Caco-2 (cell line): ENCODE measurements around the gene PDK2. TPM values are rescaled to one million over a fixed set of nuclear protein-coding genes. Genes with fewer than 3 reads are reported as not detected.

Experiments used
- BruUV-seq: library from RNA; stranded (reverse); fragments of 400-500 nt; replicated peaks from 2 replicates; lab custom pipeline; 2021; lab: Mats Ljungman, UMichigan
- CTCF ChIA-PET: fragments of 300-600 bp; sonication (Branson Sonifier 250); formaldehyde crosslinking; loops from one replicate; lab custom pipeline; 2022; ENCODE audit warnings: antibody characterized with exemption; lab: Charles Lee
- POLR2A ChIA-PET: fragments of 300-600 bp; sonication (Branson Sonifier 250); formaldehyde crosslinking; loops from one replicate; lab custom pipeline; 2022; ENCODE audit warnings: antibody characterized with exemption; lab: Charles Lee
- DNase-seq, 2 experiments: peaks; one replicate each; pipeline versions ENCODE4 v3.0.0 to v3.0.0-alpha.2; 2020 to 2022
- H3K27me3 ChIP-seq: replicated peaks from 2 replicates; pipeline ENCODE4 v1.6.0; 2011; ENCODE audit warnings: low read length; ENCODE audit not compliant: control insufficient read depth, insufficient read depth
- H3K36me3 ChIP-seq: 2 replicates; pipeline ENCODE4 v1.5.1; 2011; ENCODE audit warnings: low read length; ENCODE audit not compliant: control insufficient read depth, insufficient read depth
- H3K4me1 ChIP-seq: fragments of 250-450 bp; sonication (Bioruptor Pico); 2 replicates; pipeline ENCODE4 v1.5.1; 2020; ENCODE audit warnings: mild to moderate bottlenecking
- H3K4me3 ChIP-seq: 2 replicates; pipeline ENCODE4 v1.5.1; 2011; ENCODE audit warnings: low read depth, mild to moderate bottlenecking, control low read depth, low read length
- H3K9me3 ChIP-seq: fragments of 250-450 bp; sonication (Bioruptor Pico); 2 replicates; pipeline ENCODE4 v1.5.1; 2020; ENCODE audit warnings: mild to moderate bottlenecking, moderate library complexity
- H3K27ac Mint-ChIP-seq: one replicate; pipeline ENCODE4 v1.8.0; 2022; ENCODE audit warnings: mixed read lengths; ENCODE audit not compliant: unreplicated experiment
- H3K27me3 Mint-ChIP-seq: one replicate; pipeline ENCODE4 v1.8.0; 2022; ENCODE audit warnings: mixed read lengths; ENCODE audit not compliant: insufficient read depth, unreplicated experiment
- H3K36me3 Mint-ChIP-seq: one replicate; pipeline ENCODE4 v1.8.0; 2022; ENCODE audit warnings: mild to moderate bottlenecking, mixed read lengths; ENCODE audit not compliant: insufficient read depth, unreplicated experiment
- H3K4me1 Mint-ChIP-seq: one replicate; pipeline ENCODE4 v1.8.0; 2022; ENCODE audit warnings: low read depth, mixed read lengths; ENCODE audit not compliant: unreplicated experiment
- H3K4me3 Mint-ChIP-seq: one replicate; pipeline ENCODE4 v1.8.0; 2022; ENCODE audit warnings: mild to moderate bottlenecking, moderate library complexity, mixed read lengths; ENCODE audit not compliant: unreplicated experiment
- H3K9me3 Mint-ChIP-seq: one replicate; pipeline ENCODE4 v1.8.0; 2022; ENCODE audit warnings: mixed read lengths; ENCODE audit not compliant: unreplicated experiment
- intact Hi-C: fragments of 100-400 bp; cut with micrococcal nuclease; formaldehyde crosslinking; loops from one replicate; pipeline ENCODE4 v1.10.0; 2022; ENCODE audit not compliant: unreplicated experiment
- total RNA-seq: library from RNA; stranded (reverse); gene quantifications from 2 replicates; pipeline ENCODE4 v1.2.3, GENCODE V29; 2022
- TF ChIP-seq, protein P1 (sequence below), 2 experiments: fragments of 200-600 bp in 1 of 2; IDR thresholded peaks; 1 replicate in 1 of 2; 2 replicates in 1 of 2; pipeline versions ENCODE4 v1.5.1 to v1.8.0; 2011 to 2022; ENCODE audit warnings: antibody characterized with exemption in 1 of 2, control low read depth in 1 of 2, inconsistent platforms in 1 of 2, low read depth in 1 of 2, low read length in 1 of 2, mild to moderate bottlenecking in 1 of 2, moderate library complexity in 1 of 2; ENCODE audit not compliant: insufficient read depth in 1 of 2, severe bottlenecking in 1 of 2, unreplicated experiment in 1 of 2

Gene PDK2
- total RNA-seq, 1 experiment from 2014 or later, result 10.5 TPM

GRCh38 chr17:50141026-50141744 is 46.0 kb downstream of the PDK2 start:
- H3K4me1 ChIP-seq, result 0 out of 2 replicates have a peak, but pooled peaks cover under 1% of the 10 kb centered on the region
- intact Hi-C loops, result loop anchor here (2.0 kb wide), 2 partner anchors 188 to 260 kb away; no protein-coding TSS in a partner anchor
- TF ChIP-seq, protein P1, sequence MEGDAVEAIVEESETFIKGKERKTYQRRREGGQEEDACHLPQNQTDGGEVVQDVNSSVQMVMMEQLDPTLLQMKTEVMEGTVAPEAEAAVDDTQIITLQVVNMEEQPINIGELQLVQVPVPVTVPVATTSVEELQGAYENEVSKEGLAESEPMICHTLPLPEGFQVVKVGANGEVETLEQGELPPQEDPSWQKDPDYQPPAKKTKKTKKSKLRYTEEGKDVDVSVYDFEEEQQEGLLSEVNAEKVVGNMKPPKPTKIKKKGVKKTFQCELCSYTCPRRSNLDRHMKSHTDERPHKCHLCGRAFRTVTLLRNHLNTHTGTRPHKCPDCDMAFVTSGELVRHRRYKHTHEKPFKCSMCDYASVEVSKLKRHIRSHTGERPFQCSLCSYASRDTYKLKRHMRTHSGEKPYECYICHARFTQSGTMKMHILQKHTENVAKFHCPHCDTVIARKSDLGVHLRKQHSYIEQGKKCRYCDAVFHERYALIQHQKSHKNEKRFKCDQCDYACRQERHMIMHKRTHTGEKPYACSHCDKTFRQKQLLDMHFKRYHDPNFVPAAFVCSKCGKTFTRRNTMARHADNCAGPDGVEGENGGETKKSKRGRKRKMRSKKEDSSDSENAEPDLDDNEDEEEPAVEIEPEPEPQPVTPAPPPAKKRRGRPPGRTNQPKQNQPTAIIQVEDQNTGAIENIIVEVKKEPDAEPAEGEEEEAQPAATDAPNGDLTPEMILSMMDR (IDR thresholded peaks at IDR 0.05; ENCODE audit: insufficient read depth in 1 of 2, low read depth in 1 of 2, low read length in 1 of 2, severe bottlenecking in 1 of 2, unreplicated experiment in 1 of 2), result no peak
- no TSS peak for BruUV-seq
- peaks cover 4% of the 10 kb centered on the region for H3K4me1 Mint-ChIP-seq
- H3K27me3 Mint-ChIP-seq, result no peaks in the 10 kb centered on the region
- POLR2A ChIA-PET, result no interaction called here
- no peak overlapping the region for H3K4me3 Mint-ChIP-seq
- no peaks in the 10 kb centered on the region for H3K9me3 ChIP-seq
- H3K27ac Mint-ChIP-seq, result no peak overlapping the region
- H3K36me3 ChIP-seq, result peaks cover 42% of the 10 kb centered on the region
- CTCF ChIA-PET, result interaction anchor here (0.6 to 3.9 kb wide), 8 partner anchors 10 to 579 kb away, joined by 3 to 11 read pairs (median 4); no protein-coding TSS in a partner anchor
- peaks cover 59% of the 10 kb centered on the region for H3K36me3 Mint-ChIP-seq
- H3K9me3 Mint-ChIP-seq, result no peaks in the 10 kb centered on the region
- no peaks in the 10 kb centered on the region for H3K27me3 ChIP-seq
- no peak overlapping the region for H3K4me3 ChIP-seq
- no peak for DNase-seq

DNA sequence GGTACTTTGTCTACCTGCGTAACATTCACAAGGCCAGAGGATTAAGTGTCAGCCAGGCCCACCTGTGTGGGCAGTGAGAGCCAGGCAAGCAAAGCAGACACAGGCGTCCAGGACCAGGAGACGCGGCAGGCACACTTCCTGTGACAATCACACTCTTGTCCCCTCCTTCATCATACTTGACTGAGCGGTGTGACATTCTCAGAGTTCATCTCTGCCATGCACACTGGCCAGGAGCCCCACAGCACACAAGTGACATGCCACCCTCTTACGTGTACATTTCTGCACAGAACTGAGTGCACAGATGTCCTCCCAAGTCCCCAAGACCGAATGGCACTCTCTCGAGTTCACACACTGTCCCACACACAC is 46.6 kb downstream of the PDK2 start:
- Histone ChIP-seq H3K27me3 (no peaks in the 10 kb centered on the region), H3K9me3 (no peaks in the 10 kb centered on the region), H3K4me3 (no peak overlapping the region), H3K4me1 (peaks cover 6% of the 10 kb centered on the region; the same call in 1 of the 2 replicates), H3K36me3 (peaks cover 40% of the 10 kb centered on the region)
- POLR2A ChIA-PET, result no interaction called here
- Mint-ChIP-seq H3K4me3 (no peak overlapping the region), H3K27me3 (no peaks in the 10 kb centered on the region), H3K4me1 (peaks cover 3% of the 10 kb centered on the region), H3K36me3 (peaks cover 54% of the 10 kb centered on the region), H3K27ac (no peak overlapping the region), H3K9me3 (no peaks in the 10 kb centered on the region)
- CTCF ChIA-PET, result interaction anchor here (0.6 to 3.9 kb wide), 5 partner anchors 10 to 580 kb away, joined by 4 to 11 read pairs (median 6); no protein-coding TSS in a partner anchor
- BruUV-seq, result no TSS peak
- no peak for DNase-seq
- intact Hi-C loops, result loop anchor here (2.0 kb wide), 2 partner anchors 189 to 261 kb away; no protein-coding TSS in a partner anchor
- TF ChIP-seq, protein P1 (IDR thresholded peaks at IDR 0.05; ENCODE audit: insufficient read depth in 1 of 2, low read depth in 1 of 2, low read length in 1 of 2, severe bottlenecking in 1 of 2, unreplicated experiment in 1 of 2), result no peak

DNA sequence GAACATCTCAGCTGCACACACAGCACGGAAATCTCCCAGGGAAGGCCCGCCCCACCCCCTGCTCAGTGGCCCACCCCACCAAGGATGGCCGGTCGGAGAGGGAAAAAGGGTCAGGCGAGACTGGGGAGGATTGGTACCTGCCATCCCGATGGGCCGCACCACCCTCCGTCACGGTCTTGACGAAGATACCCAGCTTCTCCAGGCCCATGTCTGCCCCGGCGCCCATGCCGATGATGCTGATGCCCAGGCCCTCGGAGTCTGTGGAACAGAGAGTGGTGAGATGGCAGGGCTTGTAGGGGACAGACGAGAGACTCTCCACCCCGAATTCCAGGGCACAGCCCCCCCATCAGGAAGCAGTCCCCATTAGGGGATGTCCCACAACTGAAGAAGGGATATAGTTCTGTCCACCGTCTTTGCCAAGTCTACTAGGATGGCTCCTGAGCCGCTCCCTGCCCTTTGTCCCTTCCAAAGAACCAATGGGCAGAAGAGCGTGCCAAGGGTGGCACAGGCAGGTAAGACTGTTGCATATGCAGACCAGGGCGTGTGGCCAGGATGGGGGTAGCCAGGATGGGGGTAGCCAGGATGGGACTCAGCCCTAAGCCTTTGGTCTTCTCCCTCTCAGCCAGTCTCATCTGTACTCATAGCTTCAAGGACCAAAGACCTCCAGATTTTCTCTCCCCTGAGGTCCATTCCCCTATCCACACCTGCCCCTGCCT is 48.5 kb downstream of the PDK2 start:
- ChIA-PET POLR2A (no interaction called here), CTCF (interaction anchor here (0.7 to 3.9 kb wide), 3 partner anchors 18 to 28 kb away, joined by 4 to 13 read pairs (median 11); no protein-coding TSS in a partner anchor)
- H3K4me1 ChIP-seq, result peaks cover 25% of the 10 kb centered on the region
- H3K36me3 ChIP-seq, result peaks cover 30% of the 10 kb centered on the region
- BruUV-seq, result no TSS peak
- no peaks in the 10 kb centered on the region for H3K9me3 Mint-ChIP-seq
- no peak for DNase-seq
- H3K27me3 ChIP-seq, result no peaks in the 10 kb centered on the region
- no peak overlapping the region for H3K4me3 Mint-ChIP-seq
- no peaks in the 10 kb centered on the region for H3K9me3 ChIP-seq
- peaks cover 40% of the 10 kb centered on the region for H3K36me3 Mint-ChIP-seq
- no peak overlapping the region for H3K4me3 ChIP-seq
- TF ChIP-seq, protein P1 (IDR thresholded peaks at IDR 0.05; ENCODE audit: insufficient read depth in 1 of 2, low read depth in 1 of 2, low read length in 1 of 2, severe bottlenecking in 1 of 2, unreplicated experiment in 1 of 2), result no peak
- H3K4me1 Mint-ChIP-seq, result peaks cover 21% of the 10 kb centered on the region
- no peaks in the 10 kb centered on the region for H3K27me3 Mint-ChIP-seq
- no peak overlapping the region for H3K27ac Mint-ChIP-seq
- intact Hi-C loops, result no loop called here
